ENCODE measurements around the gene TBC1D16. TPM values are rescaled to one million over a fixed set of nuclear protein-coding genes. Genes with fewer than 3 reads are reported as not detected.

TBC1D16 gene
- total RNA-seq, 1 donor from 2014 or later, result 197 TPM

DNA sequence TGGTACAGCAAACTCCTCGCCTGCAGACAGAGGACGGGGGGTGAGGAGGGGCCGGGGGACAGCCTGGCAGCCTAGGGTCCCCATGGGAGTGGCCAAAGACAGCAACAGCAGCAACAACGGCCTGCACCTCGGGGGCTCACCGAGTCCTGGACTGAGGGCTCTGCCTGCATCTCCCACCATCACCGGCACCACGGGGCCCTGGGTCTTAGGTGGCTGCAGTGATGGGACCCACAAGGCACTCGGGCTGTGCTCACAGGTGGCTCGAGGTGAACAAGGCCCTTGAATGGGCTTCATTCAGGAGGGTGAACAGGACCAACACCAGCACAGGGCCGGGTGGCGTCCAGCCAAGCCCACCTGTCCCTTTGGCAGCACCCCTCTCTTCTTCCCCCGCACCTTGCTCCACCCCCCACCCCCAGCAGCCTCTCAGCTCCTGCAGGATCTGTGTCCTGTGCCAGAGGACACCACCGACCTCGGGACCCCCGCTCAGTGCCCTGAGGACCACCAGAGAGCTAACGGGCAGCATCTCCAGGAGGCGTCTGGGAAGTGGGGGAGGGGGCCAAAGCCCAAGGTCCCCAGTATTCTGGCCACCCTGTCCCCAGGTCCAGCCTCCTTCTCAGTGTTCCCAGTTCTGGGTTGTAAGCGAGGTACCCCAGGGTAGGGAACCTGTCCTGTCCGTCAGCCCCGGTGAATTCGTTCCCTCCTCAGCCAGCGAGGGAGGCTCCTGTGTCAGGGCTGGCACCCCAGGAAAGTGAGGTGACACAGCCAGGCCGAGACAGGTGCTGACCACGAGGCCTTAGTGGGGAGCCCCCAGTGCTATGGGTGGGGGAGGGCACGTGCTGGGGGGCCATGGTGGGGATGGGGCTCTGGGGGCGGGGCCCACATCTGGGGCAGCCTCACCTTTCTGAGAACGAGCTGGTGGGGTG is 94.3 kb downstream of the TBC1D16 start:
- H3K27me3 Mint-ChIP-seq (ENCODE audit: unreplicated experiment), result peaks cover 28% of the 10 kb centered on the region
- H3K4me3 Mint-ChIP-seq (ENCODE audit: unreplicated experiment), result no peak overlapping the region
- no peak for TF ChIP-seq CTCF (IDR thresholded peaks at IDR 0.05; ENCODE audit: partially characterized antibody, unreplicated experiment)
- H3K27ac Mint-ChIP-seq (ENCODE audit: unreplicated experiment), result no peak overlapping the region
- peaks cover 12% of the 10 kb centered on the region for H3K9me3 Mint-ChIP-seq (ENCODE audit: unreplicated experiment)
- DNase-seq, result peak; percentile 13
- H3K4me1 Mint-ChIP-seq (ENCODE audit: low read depth, unreplicated experiment), result peaks cover 20% of the 10 kb centered on the region
- peaks cover 5% of the 10 kb centered on the region for H3K36me3 Mint-ChIP-seq (ENCODE audit: unreplicated experiment)

DNA sequence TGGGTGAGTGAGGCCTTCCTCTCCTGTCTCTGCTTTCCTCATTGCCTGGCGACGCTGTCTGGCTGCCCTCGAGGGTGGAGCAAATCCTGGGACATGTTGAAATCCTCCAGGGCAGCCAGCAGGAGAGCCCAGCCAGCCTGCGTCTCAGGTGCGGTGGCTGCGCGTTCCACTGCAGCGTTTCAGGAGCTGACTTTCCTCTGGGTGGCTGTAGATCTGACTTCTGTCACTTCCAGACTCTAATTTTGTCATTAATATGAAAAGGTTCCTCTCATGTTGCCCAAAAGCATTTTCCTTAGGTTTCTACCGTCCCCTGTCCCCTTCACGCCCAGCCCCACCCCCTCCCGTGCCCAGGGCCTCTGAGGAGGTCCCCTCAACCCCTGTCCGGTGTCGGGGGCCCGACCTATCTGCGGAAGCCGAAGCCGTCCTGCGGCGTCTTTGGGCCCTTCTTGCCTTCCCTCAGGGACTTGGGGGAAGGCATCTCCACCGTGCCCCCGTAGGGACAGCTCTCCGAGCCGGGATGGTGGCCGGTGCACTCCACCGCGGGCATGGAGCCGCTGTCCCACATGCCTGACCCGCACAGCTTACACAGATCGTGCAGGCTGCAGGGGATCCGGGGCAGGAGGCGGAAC is 95.1 kb downstream of the TBC1D16 start:
- peaks cover 16% of the 10 kb centered on the region for H3K9me3 Mint-ChIP-seq (ENCODE audit: unreplicated experiment)
- DNase-seq, result peak; percentile 10
- H3K36me3 Mint-ChIP-seq (ENCODE audit: unreplicated experiment), result peaks cover 5% of the 10 kb centered on the region
- peaks cover 23% of the 10 kb centered on the region for H3K4me1 Mint-ChIP-seq (ENCODE audit: low read depth, unreplicated experiment)
- no peak for TF ChIP-seq CTCF (IDR thresholded peaks at IDR 0.05; ENCODE audit: partially characterized antibody, unreplicated experiment)
- no peak overlapping the region for H3K27ac Mint-ChIP-seq (ENCODE audit: unreplicated experiment)
- no peak overlapping the region for H3K4me3 Mint-ChIP-seq (ENCODE audit: unreplicated experiment)
- peaks cover 28% of the 10 kb centered on the region for H3K27me3 Mint-ChIP-seq (ENCODE audit: unreplicated experiment)

GRCh38 chr17:79939755-79940458 is 95.8 kb downstream of the TBC1D16 start:
- Mint-ChIP-seq H3K9me3 (ENCODE audit: unreplicated experiment) (peaks cover 19% of the 10 kb centered on the region), H3K36me3 (ENCODE audit: unreplicated experiment) (peaks cover 5% of the 10 kb centered on the region), H3K27me3 (ENCODE audit: unreplicated experiment) (peaks cover 30% of the 10 kb centered on the region), H3K4me3 (ENCODE audit: unreplicated experiment) (no peak overlapping the region), H3K27ac (ENCODE audit: unreplicated experiment) (peak overlapping the region; percentile 59), H3K4me1 (ENCODE audit: low read depth, unreplicated experiment) (peaks cover 23% of the 10 kb centered on the region)
- no peak for DNase-seq
- TF ChIP-seq CTCF (IDR thresholded peaks at IDR 0.05; ENCODE audit: partially characterized antibody, unreplicated experiment), result no peak

DNA sequence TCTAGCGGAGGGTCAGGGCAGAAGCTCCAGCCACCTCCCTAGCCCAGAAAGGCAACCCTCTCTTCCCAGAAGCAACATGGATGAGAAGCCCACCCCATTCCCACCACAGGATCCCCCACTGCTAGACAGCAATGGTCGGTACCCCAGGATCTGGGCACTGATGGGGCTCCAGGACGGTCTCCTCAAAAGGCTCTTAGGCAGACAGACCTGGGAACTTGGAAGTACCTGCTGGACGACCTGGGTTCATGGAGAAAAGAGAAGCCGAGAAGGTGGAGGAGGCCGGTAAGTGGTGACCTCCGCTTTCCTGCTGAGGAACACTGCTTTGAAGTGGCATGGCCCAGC is 96.6 kb downstream of the TBC1D16 start:
- H3K9me3 Mint-ChIP-seq (ENCODE audit: unreplicated experiment), result peaks cover 16% of the 10 kb centered on the region
- TF ChIP-seq CTCF (IDR thresholded peaks at IDR 0.05; ENCODE audit: partially characterized antibody, unreplicated experiment), result no peak
- peaks cover 26% of the 10 kb centered on the region for H3K27me3 Mint-ChIP-seq (ENCODE audit: unreplicated experiment)
- DNase-seq, result no peak
- no peak overlapping the region for H3K4me3 Mint-ChIP-seq (ENCODE audit: unreplicated experiment)
- H3K4me1 Mint-ChIP-seq (ENCODE audit: low read depth, unreplicated experiment), result peaks cover 21% of the 10 kb centered on the region
- H3K27ac Mint-ChIP-seq (ENCODE audit: unreplicated experiment), result no peak overlapping the region
- peaks cover 5% of the 10 kb centered on the region for H3K36me3 Mint-ChIP-seq (ENCODE audit: unreplicated experiment)

Measured in glutamatergic neuron (in vitro differentiated cells).